ENCODE data around the gene CHST1. TPM values are rescaled to one million over a fixed set of nuclear protein-coding genes. Genes with fewer than 3 reads are reported as not detected.

CHST1 gene
- total RNA-seq, 1 donor = 1.1 TPM

GRCh38 chr11:45684440-45684839, 19.0 kb upstream of the CHST1 start:
- no peaks in the 10 kb centered on the region for H3K4me1 ChIP-seq (ENCODE audit: insufficient read depth, low read length)
- H3K27ac ChIP-seq (ENCODE audit: low read depth, low read length) = no peak overlapping the region
- H3K4me2 ChIP-seq (ENCODE audit: insufficient read depth, low read length) = no peak overlapping the region
- no peak overlapping the region for H3K4me3 ChIP-seq (ENCODE audit: insufficient read depth, low read length)
- H4K20me1 ChIP-seq (ENCODE audit: insufficient read depth, low read length) = no peaks in the 10 kb centered on the region
- H3K36me3 ChIP-seq (ENCODE audit: insufficient read depth, low read length) = no peaks in the 10 kb centered on the region
- no peak for TF ChIP-seq CTCF (IDR thresholded peaks at IDR 0.05; ENCODE audit: extremely low read depth, low read depth, low read length)
- peaks cover 49% of the 10 kb centered on the region for H3K27me3 ChIP-seq (ENCODE audit: insufficient read depth, low read length)
- H2AFZ ChIP-seq (ENCODE audit: low read length) = no peak overlapping the region
- no peaks in the 10 kb centered on the region for H3K79me2 ChIP-seq (ENCODE audit: insufficient read depth, low read length)
- peak; percentile 45 for DNase-seq (ENCODE audit: insufficient read length, low spot score, missing footprints)
- no peaks in the 10 kb centered on the region for H3K9me3 ChIP-seq (ENCODE audit: low read depth, low read length)

- Histone ChIP-seq H3K4me3 (ENCODE audit: insufficient read depth, low read length) (no peak overlapping the region), H3K79me2 (ENCODE audit: insufficient read depth, low read length) (no peaks in the 10 kb centered on the region), H3K27ac (ENCODE audit: low read depth, low read length) (no peak overlapping the region), H3K27me3 (ENCODE audit: insufficient read depth, low read length) (peaks cover 45% of the 10 kb centered on the region), H3K4me1 (ENCODE audit: insufficient read depth, low read length) (no peaks in the 10 kb centered on the region), H3K36me3 (ENCODE audit: insufficient read depth, low read length) (no peaks in the 10 kb centered on the region), H4K20me1 (ENCODE audit: insufficient read depth, low read length) (no peaks in the 10 kb centered on the region), H2AFZ (ENCODE audit: low read length) (no peak overlapping the region), H3K4me2 (ENCODE audit: insufficient read depth, low read length) (no peak overlapping the region), H3K9me3 (ENCODE audit: low read depth, low read length) (no peaks in the 10 kb centered on the region)
- DNase-seq (ENCODE audit: insufficient read length, low spot score, missing footprints) = peak; percentile 58
- TF ChIP-seq CTCF (IDR thresholded peaks at IDR 0.05; ENCODE audit: extremely low read depth, low read depth, low read length) = no peak
Measured at GRCh38 chr11:45683271-45684058, 18.0 kb upstream of the CHST1 start.

- Histone ChIP-seq H3K27me3 (ENCODE audit: insufficient read depth, low read length) (peaks cover 9% of the 10 kb centered on the region), H3K9me3 (ENCODE audit: low read depth, low read length) (no peaks in the 10 kb centered on the region), H3K4me3 (ENCODE audit: insufficient read depth, low read length) (no peak overlapping the region), H4K20me1 (ENCODE audit: insufficient read depth, low read length) (no peaks in the 10 kb centered on the region), H3K4me2 (ENCODE audit: insufficient read depth, low read length) (no peak overlapping the region), H3K36me3 (ENCODE audit: insufficient read depth, low read length) (no peaks in the 10 kb centered on the region), H3K79me2 (ENCODE audit: insufficient read depth, low read length) (no peaks in the 10 kb centered on the region), H3K4me1 (ENCODE audit: insufficient read depth, low read length) (no peaks in the 10 kb centered on the region), H2AFZ (ENCODE audit: low read length) (no peak overlapping the region), H3K27ac (ENCODE audit: low read depth, low read length) (no peak overlapping the region)
- peak; percentile 1 for DNase-seq (ENCODE audit: insufficient read length, low spot score, missing footprints)
- TF ChIP-seq CTCF (IDR thresholded peaks at IDR 0.05; ENCODE audit: extremely low read depth, low read depth, low read length) = no peak
Measured at GRCh38 chr11:45679806-45680205, 14.4 kb upstream of the CHST1 start.

GRCh38 chr11:45678976-45679375, 13.6 kb upstream of the CHST1 start:
- Histone ChIP-seq H3K4me2 (ENCODE audit: insufficient read depth, low read length) (no peak overlapping the region), H2AFZ (ENCODE audit: low read length) (no peak overlapping the region), H3K27ac (ENCODE audit: low read depth, low read length) (no peak overlapping the region), H3K4me3 (ENCODE audit: insufficient read depth, low read length) (no peak overlapping the region), H4K20me1 (ENCODE audit: insufficient read depth, low read length) (no peaks in the 10 kb centered on the region), H3K36me3 (ENCODE audit: insufficient read depth, low read length) (no peaks in the 10 kb centered on the region), H3K27me3 (ENCODE audit: insufficient read depth, low read length) (peaks cover 3% of the 10 kb centered on the region), H3K9me3 (ENCODE audit: low read depth, low read length) (no peaks in the 10 kb centered on the region), H3K4me1 (ENCODE audit: insufficient read depth, low read length) (no peaks in the 10 kb centered on the region), H3K79me2 (ENCODE audit: insufficient read depth, low read length) (no peaks in the 10 kb centered on the region)
- no peak for TF ChIP-seq CTCF (IDR thresholded peaks at IDR 0.05; ENCODE audit: extremely low read depth, low read depth, low read length)
- DNase-seq (ENCODE audit: insufficient read length, low spot score, missing footprints) = peak; percentile 3
